GM12874 (cell line): ENCODE data around the gene RPL41.

ENCODE experiments used
- CTCF ChIP-seq: IDR thresholded peaks from 2 replicates; pipeline ENCODE4 v1.5.1; 2011; ENCODE audit warnings: low read depth, mild to moderate bottlenecking, control low read depth, low read length, moderate library complexity; ENCODE audit not compliant: insufficient read depth

RPL41 gene

GRCh38 chr12:56122637-56123036 is 6.2 kb downstream of the RPL41 start:
- TF ChIP-seq CTCF = no peak

- TF ChIP-seq CTCF = no peak
Observed at GRCh38 chr12:56124133-56124532, 7.7 kb downstream of the RPL41 start.

GRCh38 chr12:56126732-56127239 is 10.4 kb downstream of the RPL41 start:
- no peak for TF ChIP-seq CTCF

- TF ChIP-seq CTCF = no peak
Observed at GRCh38 chr12:56127485-56127887, 11.1 kb downstream of the RPL41 start.

GRCh38 chr12:56127888-56128669 is 11.6 kb downstream of the RPL41 start, which contains the start of gene ESYT1:
Gene ESYT1, plus strand, starts transcription at chr12:56128267. Its CDS starts 53 bp downstream, at chr12:56128320.
- no peak for TF ChIP-seq CTCF

GRCh38 chr12:56128670-56129205 is 12.3 kb downstream of the RPL41 start:
- TF ChIP-seq CTCF = no peak

- TF ChIP-seq CTCF = no peak
Observed at GRCh38 chr12:56129206-56129941, 12.9 kb downstream of the RPL41 start.
